ENCODE data around the gene PRSS12. TPM values are rescaled to one million over a fixed set of nuclear protein-coding genes. Genes with fewer than 3 reads are reported as not detected.

PRSS12 gene
- total and polyA plus RNA-seq, 2 donors (not counting 3 experiments of a cell fraction or from before 2014, with no cell fraction given), result 0.22 to 0.55 TPM

- TF ChIP-seq JUN (IDR thresholded peaks at IDR 0.05; ENCODE audit: borderline replicate concordance, insufficient read depth, insufficient read length, low read depth) (no peak), MYC (IDR thresholded peaks at IDR 0.05; ENCODE audit: low read depth, low read length) (no peak), FOS (IDR thresholded peaks at IDR 0.05; ENCODE audit: borderline replicate concordance, insufficient read depth, low read length) (no peak), POLR2A (IDR thresholded peaks at IDR 0.05; ENCODE audit: low read depth, low read length) (no peak), POLR2AphosphoS5 (IDR thresholded peaks at IDR 0.05; ENCODE audit: insufficient read depth, low read depth, low read length) (no peak), GATA2 (IDR thresholded peaks at IDR 0.05; ENCODE audit: insufficient read depth, insufficient read length, low read depth, low read length) (no peak), MAX (IDR thresholded peaks at IDR 0.05; ENCODE audit: insufficient read depth, insufficient read length) (no peak), EZH2 (IDR thresholded peaks at IDR 0.05; ENCODE audit: borderline replicate concordance, low read depth, low read length, severe bottlenecking) (no peak)
- TF ChIP-seq, protein P1, sequence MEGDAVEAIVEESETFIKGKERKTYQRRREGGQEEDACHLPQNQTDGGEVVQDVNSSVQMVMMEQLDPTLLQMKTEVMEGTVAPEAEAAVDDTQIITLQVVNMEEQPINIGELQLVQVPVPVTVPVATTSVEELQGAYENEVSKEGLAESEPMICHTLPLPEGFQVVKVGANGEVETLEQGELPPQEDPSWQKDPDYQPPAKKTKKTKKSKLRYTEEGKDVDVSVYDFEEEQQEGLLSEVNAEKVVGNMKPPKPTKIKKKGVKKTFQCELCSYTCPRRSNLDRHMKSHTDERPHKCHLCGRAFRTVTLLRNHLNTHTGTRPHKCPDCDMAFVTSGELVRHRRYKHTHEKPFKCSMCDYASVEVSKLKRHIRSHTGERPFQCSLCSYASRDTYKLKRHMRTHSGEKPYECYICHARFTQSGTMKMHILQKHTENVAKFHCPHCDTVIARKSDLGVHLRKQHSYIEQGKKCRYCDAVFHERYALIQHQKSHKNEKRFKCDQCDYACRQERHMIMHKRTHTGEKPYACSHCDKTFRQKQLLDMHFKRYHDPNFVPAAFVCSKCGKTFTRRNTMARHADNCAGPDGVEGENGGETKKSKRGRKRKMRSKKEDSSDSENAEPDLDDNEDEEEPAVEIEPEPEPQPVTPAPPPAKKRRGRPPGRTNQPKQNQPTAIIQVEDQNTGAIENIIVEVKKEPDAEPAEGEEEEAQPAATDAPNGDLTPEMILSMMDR (IDR thresholded peaks at IDR 0.05; ENCODE audit: extremely low read depth in 1 of 2, insufficient read depth in 1 of 2, low read depth in 1 of 2, low read length in 2 of 2), result no peak
- H3K27ac ChIP-seq (ENCODE audit: insufficient read depth, low read depth, low read length), result no peak overlapping the region
- dilution Hi-C loops (cut with MboI; ENCODE audit: extremely low pct_ligation_motif_present, low sequenced_read_pairs), result no loop called here
Measured at GRCh38 chr4:118353534-118354030, 779 bp upstream of the PRSS12 start.

More at GRCh38 chr4:118353534-118354030, 779 bp upstream of the PRSS12 start:
- Histone ChIP-seq H2AFZ (ENCODE audit: low read depth, low read length) (peak overlapping the region; percentile 66), H4K20me1 (replicated peaks; ENCODE audit: control insufficient read depth, extremely low read depth, insufficient read depth, low read length) (no peaks in the 10 kb centered on the region), H3K9me1 (replicated peaks; ENCODE audit: control insufficient read depth, extremely low read depth, insufficient read depth, low read length) (no peaks in the 10 kb centered on the region), H3K27me3 (ENCODE audit: control insufficient read depth in 2 of 2, insufficient read depth in 2 of 2, low read length in 2 of 2) (peaks cover 30 to 60% of the 10 kb centered on the region in 2 experiments), H3K9ac (replicated peaks; ENCODE audit: extremely low read depth, insufficient read depth, low read length) (no peak overlapping the region), H3K4me2 (ENCODE audit: insufficient read depth, low read length) (peak overlapping the region; percentile 43), H3K36me3 (ENCODE audit: control insufficient read depth in 2 of 2, extremely low read depth in 1 of 2, insufficient read depth in 2 of 2, low read length in 2 of 2) (no peaks in the 10 kb centered on the region), H3K4me1 (ENCODE audit: control insufficient read depth, extremely low read depth, insufficient read depth, low read length) (peaks cover 11% of the 10 kb centered on the region), H3K79me2 (ENCODE audit: control insufficient read depth, insufficient read depth, low read length) (no peaks in the 10 kb centered on the region), H3K4me3 (replicated peaks in 1 of 3; ENCODE audit: insufficient read depth in 1 of 3, low read depth in 1 of 3, low read length in 3 of 3) (no peak overlapping the region), H3K9me3 (replicated peaks; ENCODE audit: control insufficient read depth, insufficient read depth, low read length) (no peaks in the 10 kb centered on the region)
- FAIRE-seq, result no peak
- DNase-seq (ENCODE audit: low read depth, low spot score), result no peak
- BruUV-seq (replicated peaks), result no TSS peak
- intact Hi-C loops (cut with micrococcal nuclease), result loop anchor here (1.0 kb wide), 1 partner anchor 72 kb away; no protein-coding TSS in a partner anchor
- CTCF ChIA-PET, result interaction anchor here (0.6 to 2.4 kb wide), 13 partner anchors 8 to 1995 kb away, joined by 3 to 22 read pairs (median 5); no protein-coding TSS in a partner anchor
- POLR2A ChIA-PET, result no interaction called here

All from endothelial cell of umbilical vein (primary cell).